HG03060 (cell line): ENCODE measurements around the gene CDC14B.
"Not testable (repeated sequence)": the region's sequence is repeated elsewhere in the genome, so short reads cannot be mapped to it uniquely, and the experiment has no call there.

Experiments used
- ATAC-seq: cut with Tn5 transposase; IDR thresholded peaks from one replicate; pipeline ENCODE4 v1.9.1; 2021; ENCODE audit warnings: low read depth, moderate number of reproducible peaks; ENCODE audit not compliant: unreplicated experiment

Gene CDC14B

GRCh38 chr9:96505316-96505991 is 114.2 kb downstream of the CDC14B start:
- ATAC-seq: no peak

- ATAC-seq: no peak
Measured at GRCh38 chr9:96503918-96504317, 115.7 kb downstream of the CDC14B start.

GRCh38 chr9:96503374-96503748 is 116.3 kb downstream of the CDC14B start:
- not testable (repeated sequence) for ATAC-seq

GRCh38 chr9:96502539-96503373 is 116.9 kb downstream of the CDC14B start:
- no peak for ATAC-seq

GRCh38 chr9:96501633-96502538 is 117.8 kb downstream of the CDC14B start:
- ATAC-seq: no peak

- no peak for ATAC-seq
Measured at GRCh38 chr9:96500696-96501632, 118.7 kb downstream of the CDC14B start.

GRCh38 chr9:96499257-96499656 is 120.4 kb downstream of the CDC14B start:
- no peak for ATAC-seq

- no peak for ATAC-seq
Measured at GRCh38 chr9:96498796-96499195, 120.8 kb downstream of the CDC14B start.

GRCh38 chr9:96497117-96497399 is 122.6 kb downstream of the CDC14B start:
- no peak for ATAC-seq

- ATAC-seq: no peak
Measured at GRCh38 chr9:96496368-96497116, 123.1 kb downstream of the CDC14B start.

GRCh38 chr9:96495341-96495740 is 124.3 kb downstream of the CDC14B start:
- no peak for ATAC-seq

GRCh38 chr9:96494215-96494800 is 125.3 kb downstream of the CDC14B start:
- ATAC-seq: no peak

- no peak for ATAC-seq
Measured at GRCh38 chr9:96493757-96494156, 125.9 kb downstream of the CDC14B start.

GRCh38 chr9:96492993-96493531 is 126.6 kb downstream of the CDC14B start:
- ATAC-seq: no peak

GRCh38 chr9:96491880-96492525 is 127.6 kb downstream of the CDC14B start:
- ATAC-seq: no peak

GRCh38 chr9:96491079-96491879 is 128.4 kb downstream of the CDC14B start:
- ATAC-seq: no peak

GRCh38 chr9:96490534-96491078 is 129.0 kb downstream of the CDC14B start:
- ATAC-seq: no peak
